ENCODE data around the gene OMP.
"Not testable (repeated sequence)": the region's sequence is repeated elsewhere in the genome, so short reads cannot be mapped to it uniquely, and the experiment has no call there.

Gene OMP

GRCh38 chr11:77093056-77093891 lies 9.4 kb upstream of the OMP start:
- TF ChIP-seq CTCF (conservative IDR thresholded peaks at IDR 0.05; ENCODE audit: low read length) = no peak
- no peak overlapping the region for H3K4me3 ChIP-seq (ENCODE audit: low read length)
- no peak for DNase-seq (ENCODE audit: low read depth)

GRCh38 chr11:77093987-77094840 lies 8.4 kb upstream of the OMP start:
- no peak overlapping the region for H3K4me3 ChIP-seq (ENCODE audit: low read length)
- no peak for DNase-seq (ENCODE audit: low read depth)
- no peak for TF ChIP-seq CTCF (conservative IDR thresholded peaks at IDR 0.05; ENCODE audit: low read length)

- no peak for DNase-seq (ENCODE audit: low read depth)
- no peak for TF ChIP-seq CTCF (conservative IDR thresholded peaks at IDR 0.05; ENCODE audit: low read length)
Observed at GRCh38 chr11:77094841-77095365, 7.7 kb upstream of the OMP start.

GRCh38 chr11:77095551-77096490 lies 6.8 kb upstream of the OMP start:
- no peak overlapping the region for H3K4me3 ChIP-seq (ENCODE audit: low read length)
- DNase-seq (ENCODE audit: low read depth) = no peak
- TF ChIP-seq CTCF (conservative IDR thresholded peaks at IDR 0.05; ENCODE audit: low read length) = no peak

More at GRCh38 chr11:77094841-77095365, 7.7 kb upstream of the OMP start:
- no peak overlapping the region for H3K4me3 ChIP-seq (ENCODE audit: low read length)

GRCh38 chr11:77096591-77097019 lies 6.0 kb upstream of the OMP start:
- H3K4me3 ChIP-seq (ENCODE audit: low read length) = no peak overlapping the region
- DNase-seq (ENCODE audit: low read depth) = no peak
- TF ChIP-seq CTCF (conservative IDR thresholded peaks at IDR 0.05; ENCODE audit: low read length) = no peak

- DNase-seq (ENCODE audit: low read depth); H3K4me3 ChIP-seq (ENCODE audit: low read length): not testable (repeated sequence)
Observed at GRCh38 chr11:77097180-77097579, 5.5 kb upstream of the OMP start.

Measured in AG10803 (cell line).